MV-4-11 (cell line): ENCODE results near the gene MPPED1.

ENCODE experiments used
- DNase-seq: peaks from one replicate; lab custom pipeline; 2025; lab: John Stamatoyannopoulos, UW

The MPPED1 gene

DNA sequence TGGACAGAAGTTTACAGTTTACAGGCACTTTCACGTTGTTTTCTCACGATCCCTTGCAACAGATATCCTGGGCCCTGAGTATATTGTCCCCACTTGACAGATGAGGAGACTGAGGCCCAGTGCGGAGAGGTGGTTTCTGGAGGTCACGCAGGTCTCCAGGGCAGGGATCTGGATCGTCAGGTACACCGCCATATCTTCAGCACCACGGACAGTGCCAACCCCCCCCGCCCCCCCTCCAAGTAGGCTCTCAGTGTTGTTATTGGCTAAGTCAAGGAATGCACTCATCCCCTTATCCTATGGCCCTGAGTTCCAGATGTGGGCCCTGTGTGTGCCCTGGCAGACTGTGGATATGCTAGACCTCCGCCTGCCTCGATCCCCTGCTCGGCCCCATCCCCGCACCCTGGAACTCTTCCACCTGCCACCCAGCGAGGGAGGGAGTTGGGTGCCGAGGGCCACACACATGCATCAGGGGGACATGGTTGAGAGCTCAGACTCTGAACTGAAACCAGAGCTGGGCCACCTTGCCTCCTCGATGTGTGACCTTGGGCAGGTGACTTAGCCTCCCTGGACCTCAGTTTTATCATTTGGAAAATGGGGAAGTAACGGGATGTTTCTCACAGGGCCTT lies 37.5 kb downstream of the MPPED1 start:
- DNase-seq = no peak

DNA sequence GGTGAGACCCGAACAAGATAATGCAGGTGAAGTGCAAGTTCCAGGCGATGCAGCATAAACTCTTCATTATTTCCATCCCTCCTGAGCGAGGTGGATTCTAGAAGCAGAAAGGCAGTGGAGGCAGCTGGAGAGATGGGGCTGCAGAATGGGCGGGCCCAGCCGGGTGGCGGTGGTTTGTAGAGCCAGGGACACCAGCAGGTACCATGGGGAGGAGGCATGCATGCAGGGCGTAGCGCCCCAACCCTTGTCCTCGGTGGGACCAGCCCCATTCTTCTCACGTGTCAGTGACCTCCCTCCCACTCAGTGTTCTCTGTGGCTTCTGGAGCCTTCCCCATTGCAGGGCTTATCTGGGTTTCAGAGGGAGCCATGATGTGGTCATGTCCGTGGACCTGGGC lies 38.0 kb downstream of the MPPED1 start:
- DNase-seq = no peak

DNA sequence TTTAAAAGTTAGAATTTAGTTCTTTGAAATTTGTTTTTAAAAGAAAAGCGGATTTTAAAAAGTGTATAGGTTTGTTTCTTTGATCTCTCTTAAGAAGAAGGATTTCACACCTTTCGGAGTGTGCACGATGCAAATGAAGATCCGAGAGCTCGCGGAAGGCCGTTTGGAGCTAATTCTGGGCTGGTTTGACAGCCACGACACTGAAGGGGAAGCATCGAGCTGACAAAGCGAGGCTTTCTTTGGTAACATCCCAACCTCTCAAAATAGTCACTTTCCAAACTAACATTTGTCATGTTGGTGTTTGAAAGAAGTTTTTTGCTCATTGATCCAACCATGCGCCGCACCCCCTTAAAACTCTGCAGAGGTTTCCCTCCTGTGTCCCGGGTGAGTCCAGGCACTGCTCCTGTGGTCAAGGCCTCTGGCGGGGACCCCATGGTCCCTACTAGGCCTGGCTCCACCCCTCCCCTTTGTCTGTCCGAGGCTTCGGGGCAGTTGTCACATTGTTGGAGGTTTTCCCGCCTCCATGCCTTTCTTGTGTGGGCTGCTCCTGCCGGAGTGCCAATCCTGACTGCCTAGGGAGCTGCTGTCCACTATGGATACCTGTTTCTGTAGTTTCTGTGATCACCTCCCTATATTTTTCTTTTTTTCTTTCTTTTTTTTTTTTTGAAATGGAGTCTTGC lies 39.7 kb downstream of the MPPED1 start:
- peak; percentile 66 for DNase-seq

DNA sequence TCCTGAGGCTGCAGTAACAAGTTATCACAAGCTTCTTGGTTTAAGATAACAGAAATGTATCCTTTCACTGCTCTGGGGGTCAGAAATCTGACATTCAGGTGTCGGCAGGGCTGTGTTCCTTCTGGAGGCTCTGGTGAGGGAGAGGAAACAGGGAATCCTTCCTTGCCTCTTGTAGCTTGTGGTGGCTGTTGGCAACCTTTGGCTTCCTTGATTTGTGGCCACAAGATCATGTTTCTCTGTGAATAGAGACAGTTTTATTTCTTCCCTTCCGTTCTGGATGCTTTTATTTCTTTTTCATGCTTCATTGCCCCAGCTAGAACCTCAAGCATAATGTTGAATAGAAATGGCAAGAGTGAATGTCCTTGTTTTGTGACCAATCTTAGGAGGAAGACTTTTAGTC lies 44.0 kb downstream of the MPPED1 start:
- DNase-seq = no peak

DNA sequence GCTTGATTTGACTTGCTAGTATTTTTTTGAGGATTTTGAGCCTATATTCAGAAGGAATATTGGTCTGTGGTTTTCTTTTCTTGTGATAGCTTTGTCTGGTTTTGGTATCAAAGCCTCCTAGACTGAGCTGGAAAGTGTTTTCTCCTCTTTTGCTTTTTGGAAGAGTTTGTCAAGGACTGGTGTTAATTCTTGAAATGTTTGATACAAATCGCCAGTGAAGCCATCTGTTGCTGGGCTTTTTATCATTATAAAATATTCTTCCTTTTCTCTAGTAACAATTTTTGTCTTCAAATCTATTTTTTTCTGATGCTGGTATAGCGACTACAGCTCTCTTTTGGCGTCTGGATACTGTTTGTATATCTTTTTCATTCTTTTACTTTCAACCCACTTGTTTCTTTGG lies 45.2 kb downstream of the MPPED1 start:
- DNase-seq = no peak

DNA sequence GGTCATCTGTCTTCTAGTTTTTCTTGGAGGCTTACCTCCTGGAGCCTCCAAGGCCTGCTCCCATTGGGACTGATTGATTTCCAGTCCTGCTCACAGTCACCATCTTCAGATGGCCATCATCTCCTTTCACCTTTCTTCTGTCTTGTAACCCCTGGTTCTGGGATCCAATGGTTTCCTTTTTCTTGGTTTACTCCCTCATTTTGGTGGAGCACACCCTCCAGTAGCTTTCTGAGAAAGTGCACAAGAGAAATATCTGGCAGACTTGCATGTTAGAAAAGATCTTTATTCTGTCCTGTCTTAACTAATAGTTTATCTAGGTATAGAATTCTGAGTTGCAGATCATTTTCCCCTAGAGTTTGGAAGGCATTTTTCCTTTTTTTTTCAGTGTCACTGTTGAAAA lies 50.9 kb downstream of the MPPED1 start:
- DNase-seq = no peak

DNA sequence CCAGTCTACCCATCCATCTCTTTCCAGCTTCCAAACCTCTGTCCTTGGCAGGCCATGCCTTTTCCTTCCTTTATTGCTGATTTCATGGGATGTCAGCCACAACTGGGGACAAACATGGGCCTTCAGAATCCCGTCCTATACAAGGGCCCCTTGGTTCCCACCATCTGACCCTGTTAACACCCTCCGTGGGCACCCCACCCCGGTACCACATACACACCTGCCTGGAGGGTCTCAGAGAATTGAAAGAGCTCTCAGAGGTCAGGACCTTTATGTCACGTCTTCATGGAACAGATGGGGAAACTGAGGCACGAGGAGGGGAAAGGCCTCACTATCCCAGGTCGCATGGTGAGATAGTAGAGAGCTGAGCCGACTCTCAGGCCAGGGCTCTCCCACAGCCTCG lies 53.0 kb downstream of the MPPED1 start:
- DNase-seq = no peak

DNA sequence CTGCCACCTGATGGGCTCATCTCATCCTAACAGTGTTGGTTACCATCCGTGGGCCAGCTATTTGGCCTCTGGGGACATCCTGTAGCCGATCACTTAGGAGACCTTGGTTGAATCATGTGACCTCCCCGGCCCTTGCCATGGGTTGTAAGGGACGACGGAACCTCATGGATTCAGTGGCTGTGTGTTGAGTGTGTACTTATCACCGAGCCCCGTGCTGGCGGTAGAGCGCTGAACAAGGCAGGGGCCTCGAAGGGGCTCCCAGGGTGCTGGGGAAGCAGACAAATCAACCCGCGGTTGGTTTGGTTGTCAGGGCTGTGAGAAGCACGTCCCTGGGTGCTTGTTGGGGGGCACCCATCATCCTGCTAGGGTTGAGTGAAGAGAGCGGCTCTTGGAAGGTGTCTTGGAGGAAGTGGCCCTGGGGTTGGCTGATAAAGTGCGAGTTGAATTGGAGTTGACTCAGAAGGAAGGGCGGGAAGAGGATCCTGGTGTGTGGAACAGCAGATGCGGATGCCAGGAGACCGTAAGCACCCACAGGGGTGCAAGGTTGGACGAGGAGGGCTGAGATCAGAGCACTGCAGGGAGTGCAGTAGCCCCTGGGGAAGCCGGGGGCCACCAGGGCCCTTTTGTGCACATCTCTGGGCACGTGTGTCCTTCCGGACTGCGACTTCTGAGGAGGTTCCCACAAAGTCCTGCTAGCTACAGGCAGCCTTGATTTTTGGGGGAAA lies 53.6 kb downstream of the MPPED1 start:
- DNase-seq = no peak

DNA sequence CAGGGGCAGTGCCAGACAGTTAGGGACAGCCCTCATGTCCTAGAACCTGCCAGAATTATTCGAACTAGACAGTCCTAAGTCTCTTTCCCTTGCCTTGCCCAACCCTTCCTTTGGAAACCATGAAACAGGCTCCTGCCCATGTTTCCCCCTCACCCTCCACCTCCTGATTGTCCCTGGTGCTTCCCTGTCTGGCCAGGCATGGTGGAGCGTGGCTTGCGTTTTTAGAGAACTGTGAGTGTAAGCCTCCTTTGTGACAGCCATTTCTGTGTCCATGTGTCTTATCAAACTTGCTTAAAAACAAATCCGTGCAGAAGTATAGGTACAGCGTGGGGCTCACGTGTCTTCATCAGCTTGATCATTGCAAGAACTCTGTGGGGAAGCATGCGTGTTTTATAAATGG lies 54.9 kb downstream of the MPPED1 start:
- DNase-seq = no peak

DNA sequence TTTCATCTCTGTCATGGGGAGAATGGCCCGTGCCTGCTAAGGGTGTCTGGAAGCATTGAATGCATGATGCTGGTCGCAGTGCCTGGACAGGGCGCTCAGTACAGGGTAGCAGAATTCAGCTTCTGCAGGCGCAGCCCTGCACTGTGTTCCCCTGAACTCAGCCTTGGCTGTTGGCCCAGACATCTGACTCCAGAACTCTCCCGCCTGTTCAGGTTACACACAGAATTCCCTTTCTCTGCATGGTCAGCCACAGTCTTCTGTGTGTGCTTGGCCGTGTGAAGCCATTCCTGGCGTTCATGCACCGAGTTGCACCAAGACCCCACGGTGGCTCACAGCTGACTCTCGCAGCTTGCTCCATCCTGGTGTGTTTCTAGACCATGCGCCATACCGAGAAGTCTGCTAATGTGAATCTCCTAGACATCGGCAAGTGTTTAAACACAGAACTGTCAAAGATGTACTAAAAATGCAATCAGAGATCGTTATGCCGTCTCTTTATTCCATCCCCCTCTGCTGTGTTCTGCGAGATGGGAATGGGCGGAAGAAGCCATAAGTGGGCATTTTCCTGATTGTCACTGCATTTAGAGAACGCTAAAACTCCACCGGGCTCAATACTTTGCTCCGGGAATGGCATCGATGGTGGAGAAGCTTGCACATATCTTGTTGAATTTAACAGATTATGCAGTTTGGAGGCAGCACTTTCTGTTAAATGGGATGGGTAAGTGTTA lies 55.6 kb downstream of the MPPED1 start:
- no peak for DNase-seq

DNA sequence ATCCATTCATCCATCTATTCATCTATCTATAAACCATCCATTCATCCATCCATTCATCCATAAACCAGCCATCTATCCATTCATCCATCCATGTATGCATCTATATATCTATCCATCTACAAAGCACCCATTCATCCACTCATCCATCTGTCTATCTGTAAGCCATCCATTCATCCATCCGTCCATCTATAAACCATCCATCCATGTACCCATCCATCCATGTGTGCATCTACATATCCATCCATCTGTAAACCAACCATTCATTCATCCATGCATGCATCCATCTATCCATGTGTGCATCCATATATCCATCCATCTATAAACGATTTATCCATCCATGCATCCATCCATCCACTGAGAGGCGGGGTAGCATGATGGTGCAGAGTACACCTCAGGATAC lies 58.4 kb downstream of the MPPED1 start:
- DNase-seq = no peak

DNA sequence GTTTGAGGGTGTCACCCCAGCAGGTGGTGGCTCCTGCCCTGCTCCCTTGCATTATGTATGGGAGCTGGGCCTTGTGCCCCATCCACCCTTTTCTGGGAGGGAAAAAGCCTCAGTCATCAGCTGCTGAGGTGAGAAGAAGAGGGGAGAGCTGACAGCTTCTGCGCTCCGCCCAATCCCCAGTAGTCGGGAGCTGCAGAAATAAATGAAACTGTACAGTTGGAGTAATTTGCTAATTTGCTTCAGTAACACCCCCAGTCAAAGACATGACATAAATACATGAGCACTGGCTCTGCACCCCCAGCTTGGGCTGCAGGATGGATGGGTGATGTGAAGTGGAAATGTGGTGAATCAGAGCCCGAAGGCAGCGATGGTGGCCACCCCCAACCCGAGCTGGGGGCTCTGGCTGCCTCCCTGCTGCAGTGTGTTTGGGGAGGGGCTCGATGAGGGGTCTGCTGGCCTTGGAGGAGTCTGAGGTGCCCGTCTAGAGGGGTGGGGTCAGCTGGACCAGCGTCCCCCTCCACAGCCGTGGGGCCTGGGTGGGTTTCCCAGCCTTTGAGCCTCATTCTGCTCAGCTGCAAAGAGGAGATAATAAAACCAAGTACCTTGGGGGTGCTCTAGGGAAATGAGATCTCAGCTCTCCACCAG lies 59.2 kb downstream of the MPPED1 start:
- DNase-seq = no peak

DNA sequence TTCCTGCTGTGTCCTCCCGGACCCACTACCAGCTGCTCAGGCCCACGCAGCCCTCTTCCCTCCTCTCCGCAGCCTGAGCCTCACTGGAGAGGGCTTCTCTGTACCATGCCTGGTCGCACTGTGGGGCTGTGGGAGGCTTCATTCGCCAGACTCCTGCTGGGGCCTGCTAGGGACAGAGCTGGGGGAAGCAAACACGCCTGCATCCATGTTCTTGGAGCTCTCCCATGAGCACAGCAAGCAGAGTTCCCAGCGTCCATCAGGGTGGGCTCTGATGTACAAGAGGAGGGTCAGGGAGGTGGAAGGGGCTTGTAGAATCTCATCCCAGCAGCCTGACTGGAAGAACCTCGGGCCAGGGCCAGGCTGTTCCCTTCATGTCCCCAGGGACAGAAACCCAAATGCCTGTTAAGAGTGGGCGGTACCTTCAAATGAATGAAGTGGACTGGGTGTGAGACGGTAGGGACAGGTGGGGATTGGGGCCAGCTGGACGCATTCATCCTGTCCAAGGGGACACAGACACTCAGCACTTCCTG lies 59.9 kb downstream of the MPPED1 start:
- DNase-seq = no peak

DNA sequence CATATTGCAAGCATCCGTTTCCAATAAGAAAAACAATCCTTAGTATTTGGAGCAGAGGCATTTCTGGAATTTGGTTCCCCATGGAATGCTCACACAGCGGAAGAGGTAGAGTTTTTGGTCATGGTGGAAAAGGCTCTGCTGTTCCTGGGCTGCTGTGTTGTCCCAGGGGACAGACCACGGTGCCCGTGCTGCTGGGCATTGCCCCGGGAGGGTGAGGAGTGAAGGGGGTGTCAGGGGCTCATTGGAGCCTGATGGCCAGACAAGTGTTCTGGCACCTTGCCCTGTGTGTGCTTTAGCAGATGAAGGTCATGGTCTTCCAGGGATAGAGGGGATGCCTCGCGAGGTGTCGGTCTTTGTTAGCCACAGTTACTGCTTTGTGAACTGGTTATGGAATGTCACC lies 61.2 kb downstream of the MPPED1 start:
- DNase-seq = no peak

DNA sequence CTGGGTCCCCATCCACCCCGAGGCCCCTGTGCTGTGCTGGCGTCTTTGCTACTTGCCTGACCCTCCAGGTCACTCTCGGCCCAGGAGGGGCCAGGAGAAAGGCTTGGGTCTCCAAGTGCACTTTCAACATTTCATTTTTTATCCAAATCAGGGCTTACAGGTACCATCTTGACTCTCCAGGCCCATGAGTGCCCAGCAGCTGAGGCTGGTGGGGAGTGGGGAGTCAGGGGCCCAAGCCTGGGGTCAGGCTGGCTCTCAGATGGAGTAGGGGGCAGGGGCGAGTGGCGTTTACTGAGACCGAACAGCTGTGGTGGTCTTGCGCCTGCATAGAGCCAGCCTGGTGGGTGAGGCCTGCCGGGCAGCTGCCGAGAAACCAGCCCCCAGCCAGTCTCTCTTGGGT lies 61.6 kb downstream of the MPPED1 start:
- DNase-seq = no peak

DNA sequence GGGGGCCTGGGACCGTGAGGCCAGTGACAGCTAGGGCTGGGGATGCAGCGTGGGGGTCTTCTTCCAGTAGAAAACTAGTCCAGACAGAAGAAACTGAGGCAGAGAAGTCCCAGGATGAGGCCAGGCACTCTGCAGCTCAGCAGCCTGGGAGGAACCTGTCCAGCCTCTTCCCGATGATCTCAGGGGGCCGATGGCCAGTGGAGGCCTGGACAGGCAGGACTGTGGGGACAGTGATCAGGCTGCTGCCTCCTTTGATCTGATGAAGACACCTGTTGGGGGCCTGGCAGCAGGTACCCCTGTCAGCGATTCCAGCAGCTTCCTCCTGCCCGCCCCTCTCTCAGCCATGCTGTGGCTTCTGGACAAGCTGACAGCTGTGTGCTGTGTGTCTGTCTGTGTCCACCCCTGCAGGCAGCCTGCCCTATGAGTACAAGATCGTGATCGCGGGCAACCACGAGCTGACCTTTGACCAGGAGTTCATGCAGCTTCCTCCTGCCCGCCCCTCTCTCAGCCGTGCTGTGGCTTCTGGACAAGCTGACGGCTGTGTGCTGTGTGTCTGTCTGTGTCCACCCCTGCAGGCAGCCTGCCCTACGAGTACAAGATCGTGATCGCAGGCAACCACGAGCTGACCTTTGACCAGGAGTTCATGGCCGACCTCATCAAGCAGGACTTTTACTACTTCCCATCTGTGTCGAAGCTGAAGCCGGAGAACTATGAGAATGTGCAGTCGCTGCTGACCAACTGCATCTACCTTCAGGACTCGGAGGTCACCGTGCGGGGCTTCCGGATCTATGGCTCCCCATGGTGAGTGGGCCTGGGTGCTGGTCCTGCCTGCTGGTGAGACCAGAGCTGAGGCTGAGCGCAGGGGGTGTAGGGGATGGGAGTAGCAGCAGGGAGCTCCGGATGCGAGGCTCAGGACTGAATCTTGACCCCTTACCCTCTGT lies 62.6 kb downstream of the MPPED1 start:
- DNase-seq = peak; percentile 82

DNA sequence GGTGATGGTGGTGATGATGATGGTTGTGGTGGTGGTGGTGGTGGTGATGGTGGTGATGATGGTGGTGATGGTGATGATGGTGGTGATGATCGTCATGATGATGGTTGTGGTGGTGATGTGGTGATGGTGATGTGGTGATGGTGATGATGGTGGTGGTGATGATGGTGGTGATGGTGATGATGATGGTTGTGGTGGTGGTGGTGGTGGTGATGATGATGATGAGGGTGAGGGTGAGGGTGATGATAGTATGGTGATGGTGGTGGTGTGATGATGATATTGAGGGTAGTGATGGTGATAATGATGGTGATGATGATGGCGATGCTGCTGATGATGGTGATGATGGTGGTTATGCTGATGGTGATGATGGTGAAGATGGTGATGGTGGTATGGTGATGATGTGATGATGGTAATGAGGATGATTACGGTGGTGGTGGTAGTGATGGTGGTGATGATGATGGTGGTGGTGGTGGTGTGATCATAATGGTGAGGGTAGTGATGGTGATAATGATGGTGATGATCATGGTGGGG lies 63.8 kb downstream of the MPPED1 start:
- no peak for DNase-seq

DNA sequence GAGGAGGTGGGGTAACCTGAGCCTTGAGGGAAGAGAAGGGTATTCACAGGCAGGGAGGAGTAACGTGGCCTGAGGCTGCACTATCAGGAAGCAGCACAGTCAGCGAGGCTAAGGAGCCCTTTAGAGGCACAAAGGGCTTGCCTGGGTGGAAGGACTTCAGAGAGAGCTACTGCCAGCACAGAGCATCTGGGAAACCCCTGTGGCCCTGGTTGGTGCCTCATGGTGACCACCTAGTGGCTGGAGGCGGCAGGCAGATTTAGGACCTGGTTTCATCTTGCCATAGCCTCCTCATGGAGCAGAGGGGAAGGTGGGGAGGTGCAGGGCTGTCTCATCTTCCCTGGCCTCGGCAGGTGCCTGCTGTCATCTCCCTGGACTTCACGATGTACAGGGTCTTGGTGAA lies 64.5 kb downstream of the MPPED1 start:
- peak; percentile 15 for DNase-seq

DNA sequence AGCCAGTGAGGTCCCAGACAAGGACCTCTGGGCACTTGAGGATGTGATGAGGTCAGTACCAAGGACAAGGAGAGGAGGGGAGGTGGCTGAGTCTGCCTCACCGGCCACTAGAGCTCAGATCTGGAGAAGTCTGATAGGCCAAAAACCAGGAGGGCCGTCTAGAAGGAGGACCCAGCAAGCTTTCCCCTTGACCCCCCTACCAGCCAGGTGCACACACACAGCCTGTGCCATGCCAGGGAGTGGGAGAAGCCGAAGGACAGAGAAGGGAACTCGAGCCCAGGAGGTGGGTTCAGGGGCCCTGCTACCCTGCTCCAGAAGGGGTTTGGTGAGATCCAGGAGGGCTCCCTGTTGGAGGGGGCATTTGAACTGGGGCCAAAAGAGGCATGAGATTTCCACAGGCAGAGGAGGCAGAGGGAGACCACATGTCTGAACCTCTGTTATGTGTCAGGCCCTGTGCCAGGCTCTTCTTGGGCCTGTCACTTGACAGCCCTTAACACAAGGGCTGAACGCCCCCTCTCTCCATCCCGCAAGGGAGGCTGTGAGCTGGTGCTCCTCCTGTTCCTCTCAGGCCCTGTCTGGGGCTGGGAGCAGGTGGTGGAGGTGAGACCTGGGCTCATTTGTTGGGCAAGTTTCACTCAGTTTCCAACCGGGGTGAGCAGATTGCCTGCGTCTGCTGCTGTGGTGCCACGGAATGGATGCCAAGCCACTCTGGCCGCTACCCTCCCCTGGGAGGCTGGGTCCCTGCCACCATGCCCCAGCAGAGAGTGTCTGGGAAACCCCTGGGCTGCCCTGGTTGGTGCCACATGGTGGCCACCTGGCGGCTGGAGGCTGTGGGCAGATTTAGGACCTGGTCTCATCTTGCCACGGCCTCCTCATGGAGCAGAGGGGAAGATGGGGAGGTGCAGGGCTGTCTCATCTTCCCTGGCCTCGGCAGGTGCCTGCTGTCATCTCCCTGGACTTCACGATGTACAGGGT lies 65.2 kb downstream of the MPPED1 start:
- DNase-seq = no peak
